Measurements from ENCODE around the gene SPC25. TPM values are rescaled to one million over a fixed set of nuclear protein-coding genes. Genes with fewer than 3 reads are reported as not detected.

Gene SPC25
- total and polyA plus RNA-seq, 2 donors (not counting 1 experiment from before 2014, with no cell fraction given): 0.12 to 0.64 TPM

DNA sequence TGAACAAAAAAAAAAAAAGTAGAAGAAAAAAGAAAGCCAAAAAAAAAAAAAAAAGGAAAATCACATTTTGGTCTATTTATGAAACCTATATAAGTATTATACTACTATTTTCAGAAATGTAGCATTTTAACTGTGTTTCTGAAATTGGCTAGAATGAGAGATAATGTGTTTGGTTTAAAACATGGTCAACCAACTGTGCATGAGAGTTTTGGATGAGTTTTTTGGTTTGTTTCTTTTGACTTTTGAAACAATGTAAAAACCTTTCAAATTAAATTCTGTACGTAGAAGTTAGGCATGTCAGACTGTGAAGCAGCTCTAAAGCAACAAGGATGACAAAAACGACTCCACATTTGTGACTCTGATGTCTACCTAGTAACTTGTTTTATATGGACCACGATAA is 34.6 kb downstream of the SPC25 start:
- ChIA-PET CTCF (no interaction called here), POLR2A (no interaction called here)
- H3K27ac Mint-ChIP-seq: no peak overlapping the region
- TF ChIP-seq EZH2 (IDR thresholded peaks at IDR 0.05; ENCODE audit: borderline replicate concordance, insufficient read depth, low read depth, low read length, poor library complexity, severe bottlenecking) (no peak), CTCF (IDR thresholded peaks at IDR 0.05) (no peak)
- H3K9ac ChIP-seq (ENCODE audit: low read length): no peak overlapping the region
- H3K4me3 Mint-ChIP-seq: no peak overlapping the region
- intact Hi-C loops (cut with micrococcal nuclease): no loop called here
- no peaks in the 10 kb centered on the region for H3K4me1 ChIP-seq (ENCODE audit: control insufficient read depth in 2 of 2, insufficient read depth in 2 of 2, low read length in 2 of 2)
- no peaks in the 10 kb centered on the region for H4K20me1 ChIP-seq (ENCODE audit: control insufficient read depth, insufficient read depth, low read length, poor library complexity, severe bottlenecking)
- H3K27me3 Mint-ChIP-seq: no peaks in the 10 kb centered on the region
- no peak for ATAC-seq (ENCODE audit: low read depth)
- no peaks in the 10 kb centered on the region for H3K9me3 Mint-ChIP-seq (ENCODE audit: insufficient read depth)
- 100% methylated on average over 2 of the region's 3 CpGs for WGBS (ENCODE audit: insufficient coverage)
- no peak overlapping the region for H3K4me3 ChIP-seq (ENCODE audit: control extremely low read depth in 1 of 5, extremely low read depth in 1 of 5, insufficient read depth in 1 of 5, low read depth in 2 of 5, low read length in 4 of 5)
- no peak for DNase-seq
- no peaks in the 10 kb centered on the region for H3K9me3 ChIP-seq (ENCODE audit: control extremely low read depth in 1 of 3, control insufficient read depth in 2 of 3, insufficient read depth in 1 of 3, low read length in 2 of 3)
- H3K79me2 ChIP-seq (ENCODE audit: control insufficient read depth, insufficient read depth, low read length): no peaks in the 10 kb centered on the region
- no peaks in the 10 kb centered on the region for H3K4me1 Mint-ChIP-seq
- H3K27me3 ChIP-seq (replicated peaks in 1 of 4; ENCODE audit: control extremely low read depth in 1 of 4, control insufficient read depth in 3 of 4, insufficient read depth in 4 of 4, low read length in 3 of 4): no peaks in the 10 kb centered on the region
- H3K4me2 ChIP-seq (replicated peaks; ENCODE audit: low read depth, low read length, poor library complexity, severe bottlenecking): no peak overlapping the region
- no peak overlapping the region for H2AFZ ChIP-seq (ENCODE audit: insufficient read depth, low read depth, low read length, poor library complexity, severe bottlenecking)
- no peak overlapping the region for H3K27ac ChIP-seq (ENCODE audit: low read length in 2 of 2)
- no peaks in the 10 kb centered on the region for H3K36me3 ChIP-seq (replicated peaks in 1 of 2; ENCODE audit: control extremely low read depth in 1 of 2, control insufficient read depth in 1 of 2, extremely low read depth in 1 of 2, insufficient read depth in 2 of 2, low read length in 1 of 2)

DNA sequence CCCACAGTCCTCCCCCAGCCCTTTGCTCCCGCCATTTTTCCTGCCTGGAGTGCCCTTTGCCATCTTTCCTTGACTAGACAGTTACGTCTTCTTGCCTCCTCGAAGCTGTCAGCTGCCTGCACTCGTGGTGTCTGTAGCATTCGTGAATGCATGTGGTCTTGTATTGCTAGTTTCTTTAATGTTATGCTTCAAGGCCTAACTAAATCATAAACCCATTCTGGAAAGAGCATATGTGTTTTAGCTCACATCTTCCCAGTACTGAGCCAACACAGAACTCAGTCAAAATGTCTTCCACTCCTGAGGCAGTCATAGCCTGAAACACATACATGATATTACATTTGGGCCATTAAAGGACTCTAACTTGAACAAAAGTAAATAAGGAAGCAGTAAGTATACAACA is 35.6 kb downstream of the SPC25 start:
- Histone ChIP-seq H4K20me1 (ENCODE audit: control insufficient read depth, insufficient read depth, low read length, poor library complexity, severe bottlenecking) (no peaks in the 10 kb centered on the region), H3K4me3 (ENCODE audit: control extremely low read depth in 1 of 5, extremely low read depth in 1 of 5, insufficient read depth in 1 of 5, low read depth in 2 of 5, low read length in 4 of 5) (no peak overlapping the region), H3K9me3 (ENCODE audit: control extremely low read depth in 1 of 3, control insufficient read depth in 2 of 3, insufficient read depth in 1 of 3, low read length in 2 of 3) (no peaks in the 10 kb centered on the region), H3K4me2 (replicated peaks; ENCODE audit: low read depth, low read length, poor library complexity, severe bottlenecking) (no peak overlapping the region), H3K4me1 (ENCODE audit: control insufficient read depth in 2 of 2, insufficient read depth in 2 of 2, low read length in 2 of 2) (no peaks in the 10 kb centered on the region), H2AFZ (ENCODE audit: insufficient read depth, low read depth, low read length, poor library complexity, severe bottlenecking) (no peak overlapping the region), H3K9ac (ENCODE audit: low read length) (no peak overlapping the region), H3K27ac (ENCODE audit: low read length in 2 of 2) (no peak overlapping the region), H3K36me3 (replicated peaks in 1 of 2; ENCODE audit: control extremely low read depth in 1 of 2, control insufficient read depth in 1 of 2, extremely low read depth in 1 of 2, insufficient read depth in 2 of 2, low read length in 1 of 2) (no peaks in the 10 kb centered on the region), H3K27me3 (replicated peaks in 1 of 4; ENCODE audit: control extremely low read depth in 1 of 4, control insufficient read depth in 3 of 4, insufficient read depth in 4 of 4, low read length in 3 of 4) (no peaks in the 10 kb centered on the region), H3K79me2 (ENCODE audit: control insufficient read depth, insufficient read depth, low read length) (no peaks in the 10 kb centered on the region)
- Mint-ChIP-seq H3K27ac (no peak overlapping the region), H3K4me3 (no peak overlapping the region), H3K9me3 (ENCODE audit: insufficient read depth) (no peaks in the 10 kb centered on the region), H3K27me3 (no peaks in the 10 kb centered on the region), H3K4me1 (no peaks in the 10 kb centered on the region)
- DNase-seq: no peak
- ATAC-seq (ENCODE audit: low read depth): no peak
- ChIA-PET POLR2A (no interaction called here), CTCF (no interaction called here)
- intact Hi-C loops (cut with micrococcal nuclease): no loop called here
- no peak for TF ChIP-seq CTCF (IDR thresholded peaks at IDR 0.05)
- TF ChIP-seq EZH2 (IDR thresholded peaks at IDR 0.05; ENCODE audit: borderline replicate concordance, insufficient read depth, low read depth, low read length, poor library complexity, severe bottlenecking): no peak
- WGBS (ENCODE audit: insufficient coverage): 100% methylated on average over 5 of the region's 5 CpGs
